Adrenal gland (tissue), 5 donors: ENCODE measurements around the gene PKNOX1.
"Not testable (repeated sequence)": the region's sequence is repeated elsewhere in the genome, so short reads cannot be mapped to it uniquely, and the experiment has no call there.

Experiments used
- CTCF ChIP-seq, 6 experiments: fragments of 450-650 bp in 4 of 6; fragments of 200-600 bp in 2 of 6; sonication (generic) in 1 of 6; IDR thresholded peaks; 1 replicate in 5 of 6; 2 replicates in 1 of 6; pipeline versions ENCODE4 v1.5.1 to v1.8.0; 2016 to 2021; ENCODE audit warnings: antibody characterized with exemption in 6 of 6, mild to moderate bottlenecking in 2 of 6, moderate library complexity in 1 of 6
- POLR2A ChIP-seq, 2 donors: fragments of 450-650 bp; IDR thresholded peaks; one replicate each; pipeline ENCODE4 v1.6.1; 2017; ENCODE audit warnings: antibody characterized with exemption in 2 of 2, mild to moderate bottlenecking in 2 of 2, moderate library complexity in 1 of 2
- donor health status: DM: no; HTN: no; CAD: no.

DNA sequence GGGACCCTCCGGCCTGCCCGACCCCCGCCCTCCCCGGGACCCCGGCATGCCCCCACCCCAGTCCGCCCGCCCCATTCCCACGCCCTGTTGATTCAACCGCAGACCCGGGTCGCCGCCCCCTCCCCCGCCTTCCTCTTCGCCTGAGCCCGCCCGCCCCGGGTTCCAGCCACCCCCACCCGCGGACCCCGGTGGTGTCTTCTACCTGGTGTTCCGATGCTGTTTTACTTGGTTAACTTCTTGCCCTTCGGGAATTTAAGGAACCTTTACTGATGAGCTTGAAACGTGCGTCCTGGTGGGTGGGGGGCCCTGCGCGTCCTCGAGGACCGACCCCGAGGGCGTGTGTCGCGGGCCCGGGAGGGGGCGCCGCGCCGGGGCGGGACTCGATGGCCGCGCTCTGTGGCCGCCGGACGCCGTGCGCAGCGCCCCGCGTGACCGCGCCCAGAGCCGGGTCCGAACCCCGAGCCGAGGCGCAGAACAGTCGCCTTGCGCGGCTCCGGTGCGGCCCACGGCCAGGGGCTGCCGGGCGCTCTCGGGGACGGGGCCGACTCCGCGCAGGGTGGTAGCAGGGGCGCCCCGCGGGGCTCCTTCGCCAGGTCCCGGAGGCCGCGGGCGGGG lies 101.8 kb downstream of the PKNOX1 start:
- not testable (repeated sequence) for TF ChIP-seq POLR2A, CTCF (IDR thresholded peaks at IDR 0.05)
